Measurements from ENCODE around the gene IFNA1.

The IFNA1 gene

DNA sequence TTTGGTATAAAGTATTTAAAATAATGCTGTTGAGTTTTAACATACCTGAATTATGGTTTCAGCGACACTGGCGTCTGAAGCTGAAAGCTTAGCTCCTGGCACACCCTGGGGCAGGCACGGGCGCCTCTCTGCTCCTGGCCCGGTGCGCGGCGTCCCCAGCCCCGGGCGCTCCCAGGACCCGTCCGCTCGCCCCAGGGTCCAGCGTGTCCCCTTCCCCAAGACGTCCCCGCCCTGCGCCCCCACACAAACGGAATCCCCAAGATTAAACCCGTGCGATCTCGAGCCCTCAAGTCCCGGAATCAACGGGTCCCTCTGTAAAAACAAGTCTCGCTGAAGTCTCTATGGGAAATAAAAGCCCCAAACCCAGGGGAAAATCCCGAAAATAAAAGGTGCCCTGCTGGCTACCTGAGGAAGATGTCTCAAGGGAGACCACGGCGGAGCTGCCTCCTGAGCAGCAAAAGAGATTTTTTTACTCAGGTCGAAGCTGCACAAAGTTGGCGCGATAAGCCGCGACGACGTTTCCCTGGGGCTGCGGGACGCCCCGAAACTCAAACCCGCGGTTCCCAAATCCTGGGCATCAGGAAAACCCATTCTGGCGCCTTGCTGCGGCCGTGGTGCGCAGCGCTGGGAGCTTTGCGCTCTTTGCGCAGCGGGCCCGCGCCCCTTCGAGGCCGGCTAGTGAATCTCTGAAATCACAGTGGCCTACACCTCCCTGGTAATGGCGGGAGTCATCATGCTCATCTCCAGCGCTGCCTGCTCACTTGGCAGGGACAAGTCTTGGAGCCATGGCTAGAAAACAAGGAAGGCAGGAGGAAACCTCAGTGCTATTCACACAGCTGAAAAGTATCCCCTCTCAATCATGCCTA lies 37.6 kb upstream of the IFNA1 start:
- Mint-ChIP-seq H3K27me3 (ENCODE audit: low read depth) (peaks cover 75% of the 10 kb centered on the region), H3K36me3 (ENCODE audit: low read depth) (no peaks in the 10 kb centered on the region), H3K4me3 (peak overlapping the region; percentile 71 to 77 (median 72)), H3K27ac (no peak overlapping the region), H3K4me1 (no peaks in the 10 kb centered on the region), H3K9me3 (no peaks in the 10 kb centered on the region)
- TF ChIP-seq, protein P1, sequence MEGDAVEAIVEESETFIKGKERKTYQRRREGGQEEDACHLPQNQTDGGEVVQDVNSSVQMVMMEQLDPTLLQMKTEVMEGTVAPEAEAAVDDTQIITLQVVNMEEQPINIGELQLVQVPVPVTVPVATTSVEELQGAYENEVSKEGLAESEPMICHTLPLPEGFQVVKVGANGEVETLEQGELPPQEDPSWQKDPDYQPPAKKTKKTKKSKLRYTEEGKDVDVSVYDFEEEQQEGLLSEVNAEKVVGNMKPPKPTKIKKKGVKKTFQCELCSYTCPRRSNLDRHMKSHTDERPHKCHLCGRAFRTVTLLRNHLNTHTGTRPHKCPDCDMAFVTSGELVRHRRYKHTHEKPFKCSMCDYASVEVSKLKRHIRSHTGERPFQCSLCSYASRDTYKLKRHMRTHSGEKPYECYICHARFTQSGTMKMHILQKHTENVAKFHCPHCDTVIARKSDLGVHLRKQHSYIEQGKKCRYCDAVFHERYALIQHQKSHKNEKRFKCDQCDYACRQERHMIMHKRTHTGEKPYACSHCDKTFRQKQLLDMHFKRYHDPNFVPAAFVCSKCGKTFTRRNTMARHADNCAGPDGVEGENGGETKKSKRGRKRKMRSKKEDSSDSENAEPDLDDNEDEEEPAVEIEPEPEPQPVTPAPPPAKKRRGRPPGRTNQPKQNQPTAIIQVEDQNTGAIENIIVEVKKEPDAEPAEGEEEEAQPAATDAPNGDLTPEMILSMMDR (IDR thresholded peaks at IDR 0.05; ENCODE audit: unreplicated experiment in 3 of 3) = no peak

DNA sequence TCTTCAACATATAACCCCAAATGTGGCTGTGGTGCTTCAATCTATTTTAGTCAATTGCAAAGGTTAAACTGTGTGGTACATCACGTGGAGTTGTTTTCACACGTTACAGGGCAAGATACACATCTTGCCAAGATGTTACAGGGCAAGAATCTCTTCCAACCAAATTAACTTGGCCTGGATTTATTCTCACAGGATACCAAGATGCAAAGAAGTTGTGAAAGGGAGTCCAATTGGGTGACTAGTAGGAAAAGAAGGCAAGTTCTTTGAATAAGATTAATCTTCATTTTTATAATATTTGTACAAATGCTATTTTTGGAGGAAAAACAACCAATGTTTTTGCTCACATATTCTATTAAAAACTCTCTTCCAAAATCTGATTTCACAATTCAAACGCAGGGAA lies 36.1 kb upstream of the IFNA1 start:
- TF ChIP-seq, protein P1 (IDR thresholded peaks at IDR 0.05; ENCODE audit: unreplicated experiment in 3 of 3) = no peak
- no peaks in the 10 kb centered on the region for H3K9me3 Mint-ChIP-seq
- H3K4me1 Mint-ChIP-seq = no peaks in the 10 kb centered on the region
- H3K36me3 Mint-ChIP-seq (ENCODE audit: low read depth) = no peaks in the 10 kb centered on the region
- peaks cover 62% of the 10 kb centered on the region for H3K27me3 Mint-ChIP-seq (ENCODE audit: low read depth)
- no peak overlapping the region for H3K27ac Mint-ChIP-seq
- no peak overlapping the region for H3K4me3 Mint-ChIP-seq

DNA sequence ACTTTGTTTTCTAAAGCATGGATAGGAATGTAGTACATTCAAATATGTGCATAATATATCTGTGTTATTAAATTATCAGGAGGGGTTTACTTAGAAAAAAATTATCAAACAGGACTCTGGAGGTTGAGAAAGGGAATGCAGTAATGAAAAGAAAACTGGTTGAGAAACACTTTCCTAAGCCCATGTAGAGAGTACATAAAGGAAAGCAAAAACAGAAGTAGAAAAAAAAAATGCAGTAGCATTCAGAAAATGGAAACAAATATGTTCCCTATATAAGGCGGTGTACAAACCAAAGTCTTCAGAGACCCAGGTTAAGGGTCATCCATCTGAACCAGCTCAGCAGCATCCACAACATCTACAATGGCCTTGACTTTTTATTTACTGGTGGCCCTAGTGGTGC lies 31.4 kb upstream of the IFNA1 start, which contains the start of gene IFNA8:
Gene IFNA8 (plus strand): TSS at position 301 of the 400 bp plus-strand sequence. CDS start 60 bp downstream, at position 361.
- Mint-ChIP-seq H3K4me3 (no peak within 1 kb of the TSS), H3K36me3 (ENCODE audit: low read depth) (no peaks in the 10 kb centered on the region), H3K27ac (no peak within 1 kb of the TSS), H3K4me1 (no peaks in the 10 kb centered on the region), H3K9me3 (no peaks in the 10 kb centered on the region), H3K27me3 (ENCODE audit: low read depth) (peaks cover 20% of the 10 kb centered on the region)
- TF ChIP-seq, protein P1 (IDR thresholded peaks at IDR 0.05; ENCODE audit: unreplicated experiment in 3 of 3) = no peak

DNA sequence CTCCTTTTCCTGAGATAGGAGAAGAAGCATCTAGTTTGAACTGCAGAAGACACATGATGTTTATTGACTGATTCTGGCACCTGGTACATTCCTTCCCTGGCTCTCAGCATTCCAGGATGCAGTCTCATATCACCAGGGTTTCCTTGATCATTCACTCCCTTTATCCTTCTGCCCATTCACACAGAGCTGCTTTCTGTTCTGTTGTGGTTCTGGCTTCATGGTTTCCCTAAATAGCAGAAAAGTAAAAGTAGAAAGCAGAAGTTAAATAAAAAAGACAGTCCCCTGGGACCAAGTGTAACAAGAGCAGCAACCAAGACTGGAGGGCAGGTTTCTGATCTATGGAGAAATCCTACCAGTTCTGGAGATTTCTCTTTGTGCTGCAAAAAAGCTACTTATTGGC lies 28.1 kb upstream of the IFNA1 start:
- no peaks in the 10 kb centered on the region for H3K4me1 Mint-ChIP-seq
- TF ChIP-seq, protein P1 (IDR thresholded peaks at IDR 0.05; ENCODE audit: unreplicated experiment in 3 of 3) = no peak
- H3K9me3 Mint-ChIP-seq = no peaks in the 10 kb centered on the region
- no peak overlapping the region for H3K4me3 Mint-ChIP-seq
- peaks cover under 1% of the 10 kb centered on the region for H3K27me3 Mint-ChIP-seq (ENCODE audit: low read depth)
- H3K36me3 Mint-ChIP-seq (ENCODE audit: low read depth) = no peaks in the 10 kb centered on the region
- H3K27ac Mint-ChIP-seq = no peak overlapping the region

DNA sequence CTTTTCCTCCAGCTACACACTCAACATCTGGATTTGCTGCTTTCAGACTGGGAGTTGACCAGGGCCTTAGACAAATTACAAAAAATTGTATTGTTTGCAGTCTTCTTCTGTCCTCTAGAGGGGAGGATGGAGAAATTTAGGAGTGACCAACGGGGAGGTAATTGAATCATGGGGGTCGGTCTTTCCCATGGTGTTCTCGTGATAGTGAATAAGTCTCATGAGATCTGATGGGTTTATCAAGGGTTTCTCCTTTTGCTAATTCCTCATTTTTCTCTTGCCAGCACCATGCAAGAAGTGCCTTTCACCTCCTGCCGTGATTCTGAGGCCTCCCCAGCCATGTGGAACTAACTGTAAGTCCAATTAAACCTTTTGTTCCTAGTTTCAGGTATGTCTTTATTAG lies 27.1 kb upstream of the IFNA1 start:
- TF ChIP-seq, protein P1 (IDR thresholded peaks at IDR 0.05; ENCODE audit: unreplicated experiment in 3 of 3) = no peak
- H3K36me3 Mint-ChIP-seq (ENCODE audit: low read depth) = no peaks in the 10 kb centered on the region
- H3K27ac Mint-ChIP-seq = no peak overlapping the region
- H3K4me1 Mint-ChIP-seq = no peaks in the 10 kb centered on the region
- H3K9me3 Mint-ChIP-seq = no peaks in the 10 kb centered on the region
- no peak overlapping the region for H3K4me3 Mint-ChIP-seq
- no peaks in the 10 kb centered on the region for H3K27me3 Mint-ChIP-seq (ENCODE audit: low read depth)

DNA sequence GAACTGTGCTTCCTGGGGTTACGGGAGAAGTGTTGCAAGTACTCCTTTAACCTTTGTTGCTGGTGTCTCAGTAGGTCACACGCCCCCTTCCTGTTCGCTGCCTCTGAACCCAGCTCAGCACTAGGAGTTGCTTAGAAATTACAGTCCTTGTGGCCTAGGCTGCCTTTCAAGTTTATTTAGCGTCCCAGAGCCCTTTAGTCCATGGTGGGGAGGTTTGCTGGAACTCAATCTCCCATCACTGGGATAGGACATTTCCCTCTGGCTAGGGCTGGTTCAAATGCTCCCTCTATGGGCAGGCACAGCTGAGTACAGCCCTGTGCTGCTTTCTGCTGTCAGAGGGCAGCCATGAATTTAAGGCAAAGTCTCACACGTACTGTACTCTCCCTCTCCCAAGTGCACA lies 26.6 kb upstream of the IFNA1 start:
- no peak overlapping the region for H3K4me3 Mint-ChIP-seq
- no peaks in the 10 kb centered on the region for H3K27me3 Mint-ChIP-seq (ENCODE audit: low read depth)
- H3K36me3 Mint-ChIP-seq (ENCODE audit: low read depth) = no peaks in the 10 kb centered on the region
- H3K4me1 Mint-ChIP-seq = no peaks in the 10 kb centered on the region
- H3K9me3 Mint-ChIP-seq = no peaks in the 10 kb centered on the region
- no peak overlapping the region for H3K27ac Mint-ChIP-seq
- TF ChIP-seq, protein P1 (IDR thresholded peaks at IDR 0.05; ENCODE audit: unreplicated experiment in 3 of 3) = no peak
